Peyer's patch (tissue), 4 donors: ENCODE data around the gene IL17RB. TPM values are rescaled to one million over a fixed set of nuclear protein-coding genes. Genes with fewer than 3 reads are reported as not detected.

Experiments
- DNase-seq, 3 donors: peaks; one replicate each; pipeline ENCODE4 v3.0.0-alpha.2; 2017 to 2019
- H3K27ac ChIP-seq, 4 donors: fragments of 200-600 bp; sonication (generic); one replicate each; pipeline ENCODE4 v1.5.1; 2016 to 2019
- H3K27me3 ChIP-seq, 2 donors: fragments of 200-600 bp; sonication (generic); one replicate each; pipeline ENCODE4 v1.5.1; 2019
- H3K36me3 ChIP-seq, 3 donors: fragments of 200-600 bp; sonication (generic); one replicate each; pipeline ENCODE4 v1.5.1; 2016 to 2019
- H3K4me1 ChIP-seq, 4 donors: fragments of 200-600 bp; sonication (generic); one replicate each; pipeline ENCODE4 v1.5.1; 2016 to 2019
- H3K4me3 ChIP-seq, 4 donors: fragments of 200-600 bp; sonication (generic); 1 replicate in 3 of 4; 2 replicates in 1 of 4; pipeline ENCODE4 v1.5.1; 2016 to 2019; ENCODE audit warnings: mild to moderate bottlenecking in 1 of 4
- H3K9me3 ChIP-seq, 4 donors: fragments of 200-600 bp; sonication (generic); one replicate each; pipeline ENCODE4 v1.5.1; 2016 to 2019; ENCODE audit warnings: mild to moderate bottlenecking in 1 of 4
- POLR2A ChIP-seq, 2 donors: fragments of 450-650 bp; IDR thresholded peaks; one replicate each; pipeline ENCODE4 v1.5.1; 2017; ENCODE audit warnings: antibody characterized with exemption in 2 of 2, mild to moderate bottlenecking in 2 of 2, moderate library complexity in 2 of 2
- total RNA-seq, 4 donors: library from RNA; depleted of rRNA; stranded (reverse); fragments of >200 nt; gene quantifications; one replicate each; pipeline ENCODE4 v1.1.0, GENCODE V29; 2016
- TF ChIP-seq, protein P1 (sequence below), 6 experiments: fragments of 450-650 bp in 4 of 6; fragments of 200-600 bp in 2 of 6; sonication (generic) in 1 of 6; IDR thresholded peaks; one replicate each; pipeline ENCODE4 v1.5.1; 2017 to 2019; ENCODE audit warnings: antibody characterized with exemption in 6 of 6, mild to moderate bottlenecking in 3 of 6, moderate library complexity in 1 of 6

IL17RB gene
- total RNA-seq, 4 donors from 2014 or later, result 18.2 to 38.5 (median 32.4) TPM

GRCh38 chr3:53801319-53801718, 45.0 kb upstream of the IL17RB start:
- TF ChIP-seq POLR2A (IDR thresholded peaks at IDR 0.05), result no peak
- TF ChIP-seq, protein P1, sequence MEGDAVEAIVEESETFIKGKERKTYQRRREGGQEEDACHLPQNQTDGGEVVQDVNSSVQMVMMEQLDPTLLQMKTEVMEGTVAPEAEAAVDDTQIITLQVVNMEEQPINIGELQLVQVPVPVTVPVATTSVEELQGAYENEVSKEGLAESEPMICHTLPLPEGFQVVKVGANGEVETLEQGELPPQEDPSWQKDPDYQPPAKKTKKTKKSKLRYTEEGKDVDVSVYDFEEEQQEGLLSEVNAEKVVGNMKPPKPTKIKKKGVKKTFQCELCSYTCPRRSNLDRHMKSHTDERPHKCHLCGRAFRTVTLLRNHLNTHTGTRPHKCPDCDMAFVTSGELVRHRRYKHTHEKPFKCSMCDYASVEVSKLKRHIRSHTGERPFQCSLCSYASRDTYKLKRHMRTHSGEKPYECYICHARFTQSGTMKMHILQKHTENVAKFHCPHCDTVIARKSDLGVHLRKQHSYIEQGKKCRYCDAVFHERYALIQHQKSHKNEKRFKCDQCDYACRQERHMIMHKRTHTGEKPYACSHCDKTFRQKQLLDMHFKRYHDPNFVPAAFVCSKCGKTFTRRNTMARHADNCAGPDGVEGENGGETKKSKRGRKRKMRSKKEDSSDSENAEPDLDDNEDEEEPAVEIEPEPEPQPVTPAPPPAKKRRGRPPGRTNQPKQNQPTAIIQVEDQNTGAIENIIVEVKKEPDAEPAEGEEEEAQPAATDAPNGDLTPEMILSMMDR (IDR thresholded peaks at IDR 0.05), result no peak
- no peak for DNase-seq

GRCh38 chr3:53802256-53802880, 44.0 kb upstream of the IL17RB start:
- no peaks in the 10 kb centered on the region for H3K4me1 ChIP-seq
- no peak for DNase-seq
- no peaks in the 10 kb centered on the region for H3K27me3 ChIP-seq
- no peak for TF ChIP-seq POLR2A (IDR thresholded peaks at IDR 0.05)
- TF ChIP-seq, protein P1 (IDR thresholded peaks at IDR 0.05), result no peak
- peaks cover 0 to 3% (median 0%) of the 10 kb centered on the region in 3 donors for H3K36me3 ChIP-seq
- no peak overlapping the region for H3K4me3 ChIP-seq
- no peaks in the 10 kb centered on the region for H3K9me3 ChIP-seq
- H3K27ac ChIP-seq, result no peak overlapping the region

More at GRCh38 chr3:53801319-53801718, 45.0 kb upstream of the IL17RB start:
- Histone ChIP-seq H3K4me1 (no peaks in the 10 kb centered on the region), H3K27me3 (no peaks in the 10 kb centered on the region), H3K27ac (no peak overlapping the region), H3K4me3 (no peak overlapping the region), H3K36me3 (peaks cover 0 to 3% (median 0%) of the 10 kb centered on the region in 3 donors), H3K9me3 (no peaks in the 10 kb centered on the region)

- H3K9me3 ChIP-seq, result no peaks in the 10 kb centered on the region
- no peak overlapping the region for H3K27ac ChIP-seq
- no peaks in the 10 kb centered on the region for H3K27me3 ChIP-seq
- peak in 1 of 3 donors; percentile 17 for DNase-seq
- peaks cover 0 to 3% (median 0%) of the 10 kb centered on the region in 3 donors for H3K36me3 ChIP-seq
- H3K4me1 ChIP-seq, result no peaks in the 10 kb centered on the region
- no peak overlapping the region for H3K4me3 ChIP-seq
- TF ChIP-seq, protein P1 (IDR thresholded peaks at IDR 0.05), result no peak
- TF ChIP-seq POLR2A (IDR thresholded peaks at IDR 0.05), result no peak
Observed at GRCh38 chr3:53803124-53803815, 43.1 kb upstream of the IL17RB start.

- no peaks in the 10 kb centered on the region for H3K9me3 ChIP-seq
- H3K4me1 ChIP-seq, result no peaks in the 10 kb centered on the region
- no peak overlapping the region for H3K4me3 ChIP-seq
- H3K36me3 ChIP-seq, result peaks cover 0 to 3% (median 0%) of the 10 kb centered on the region in 3 donors
- no peaks in the 10 kb centered on the region for H3K27me3 ChIP-seq
- H3K27ac ChIP-seq, result no peak overlapping the region
- peak in 1 of 3 donors; percentile 31 for DNase-seq
- no peak for TF ChIP-seq POLR2A (IDR thresholded peaks at IDR 0.05)
- TF ChIP-seq, protein P1 (IDR thresholded peaks at IDR 0.05), result no peak
Observed at GRCh38 chr3:53803816-53804695, 42.3 kb upstream of the IL17RB start.

GRCh38 chr3:53804697-53805462, 41.5 kb upstream of the IL17RB start:
- Histone ChIP-seq H3K27ac (no peak overlapping the region), H3K36me3 (peaks cover 0 to 3% (median 0%) of the 10 kb centered on the region in 3 donors), H3K27me3 (no peaks in the 10 kb centered on the region), H3K4me3 (no peak overlapping the region), H3K9me3 (no peaks in the 10 kb centered on the region), H3K4me1 (no peaks in the 10 kb centered on the region)
- no peak for TF ChIP-seq POLR2A (IDR thresholded peaks at IDR 0.05)
- TF ChIP-seq, protein P1 (IDR thresholded peaks at IDR 0.05), result no peak
- peak in 2 of 3 donors; percentile 29 to 33 for DNase-seq
